ENCODE measurements around the gene MOGAT1.

DNA sequence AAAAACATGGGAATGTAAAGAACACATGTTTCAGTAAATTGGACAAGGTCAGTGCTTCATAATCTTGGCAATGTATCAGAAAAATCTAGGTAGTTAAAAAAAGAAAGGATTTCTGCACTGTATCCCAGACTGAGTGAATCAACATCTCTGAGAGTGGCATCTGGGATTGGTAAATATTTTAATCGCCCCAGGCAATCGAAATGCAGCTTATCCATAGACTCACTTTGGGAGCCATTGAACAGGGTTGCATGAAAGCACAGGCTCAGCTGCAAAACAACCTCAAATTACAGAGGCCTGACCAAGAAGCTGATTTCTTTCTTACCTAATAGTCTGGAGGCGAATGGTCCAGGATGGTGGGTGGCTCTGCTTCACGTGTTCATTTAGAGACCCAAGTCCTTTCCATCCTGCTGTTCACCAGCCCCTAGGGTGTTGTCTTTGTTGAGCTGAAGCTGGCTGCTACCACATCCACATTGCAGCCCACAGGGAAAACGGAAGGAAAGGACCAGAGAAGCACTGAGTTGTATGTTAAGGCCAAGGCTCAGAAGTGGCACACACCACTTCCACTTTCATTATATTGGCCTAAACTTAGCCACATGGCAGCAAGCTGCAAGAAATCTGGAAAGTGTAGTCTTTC lies 59.0 kb downstream of the MOGAT1 start:
- TF ChIP-seq, protein P1, sequence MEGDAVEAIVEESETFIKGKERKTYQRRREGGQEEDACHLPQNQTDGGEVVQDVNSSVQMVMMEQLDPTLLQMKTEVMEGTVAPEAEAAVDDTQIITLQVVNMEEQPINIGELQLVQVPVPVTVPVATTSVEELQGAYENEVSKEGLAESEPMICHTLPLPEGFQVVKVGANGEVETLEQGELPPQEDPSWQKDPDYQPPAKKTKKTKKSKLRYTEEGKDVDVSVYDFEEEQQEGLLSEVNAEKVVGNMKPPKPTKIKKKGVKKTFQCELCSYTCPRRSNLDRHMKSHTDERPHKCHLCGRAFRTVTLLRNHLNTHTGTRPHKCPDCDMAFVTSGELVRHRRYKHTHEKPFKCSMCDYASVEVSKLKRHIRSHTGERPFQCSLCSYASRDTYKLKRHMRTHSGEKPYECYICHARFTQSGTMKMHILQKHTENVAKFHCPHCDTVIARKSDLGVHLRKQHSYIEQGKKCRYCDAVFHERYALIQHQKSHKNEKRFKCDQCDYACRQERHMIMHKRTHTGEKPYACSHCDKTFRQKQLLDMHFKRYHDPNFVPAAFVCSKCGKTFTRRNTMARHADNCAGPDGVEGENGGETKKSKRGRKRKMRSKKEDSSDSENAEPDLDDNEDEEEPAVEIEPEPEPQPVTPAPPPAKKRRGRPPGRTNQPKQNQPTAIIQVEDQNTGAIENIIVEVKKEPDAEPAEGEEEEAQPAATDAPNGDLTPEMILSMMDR (IDR thresholded peaks at IDR 0.05): no peak
- no peak for TF ChIP-seq POLR2A (IDR thresholded peaks at IDR 0.05)
